HCEC 1CT (cell line): ENCODE results near the gene TOB1.
A peak's percentile ranks its signal among the peaks of the same experiment; 100 is the strongest.

Experiments
- DNase-seq: peaks from one replicate; pipeline ENCODE4 v3.0.0-alpha.2; 2017

Gene TOB1

DNA sequence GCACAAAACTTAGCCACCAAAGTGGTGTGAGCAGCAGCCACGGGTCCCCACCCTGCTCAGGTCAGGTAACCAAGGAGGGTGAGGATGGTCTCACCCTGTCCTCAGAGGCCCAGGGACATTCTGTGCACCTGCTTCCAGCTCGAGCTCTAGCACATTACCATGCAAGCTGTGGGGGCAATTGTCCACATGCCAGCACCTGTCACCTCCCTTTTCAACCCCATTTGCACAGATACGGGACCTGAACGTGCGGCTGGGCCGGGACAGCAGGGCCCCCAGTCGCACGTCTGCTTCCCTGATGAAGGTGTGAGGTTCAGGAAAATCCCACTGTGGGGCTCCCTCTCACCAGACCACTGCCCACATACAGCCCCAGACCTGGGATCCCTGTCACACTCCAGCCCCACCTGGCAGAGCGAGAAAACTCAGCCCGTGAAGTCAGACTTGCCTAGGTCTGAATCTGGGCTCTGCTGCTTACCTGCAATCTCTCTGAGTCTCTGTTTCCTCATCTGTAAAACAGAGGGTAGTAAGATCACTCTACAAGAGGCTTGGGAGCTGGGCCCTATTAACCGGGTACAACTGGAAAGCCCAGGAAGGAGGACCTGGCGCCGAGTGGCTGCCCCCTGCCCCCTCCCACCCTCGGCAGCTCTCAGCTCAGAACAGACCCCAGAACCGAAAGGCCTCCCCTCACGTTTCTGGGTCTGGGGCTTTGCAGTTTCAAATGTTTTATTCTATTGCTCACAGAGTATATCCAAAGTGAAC is 22.8 kb downstream of the TOB1 start:
- DNase-seq = no peak

DNA sequence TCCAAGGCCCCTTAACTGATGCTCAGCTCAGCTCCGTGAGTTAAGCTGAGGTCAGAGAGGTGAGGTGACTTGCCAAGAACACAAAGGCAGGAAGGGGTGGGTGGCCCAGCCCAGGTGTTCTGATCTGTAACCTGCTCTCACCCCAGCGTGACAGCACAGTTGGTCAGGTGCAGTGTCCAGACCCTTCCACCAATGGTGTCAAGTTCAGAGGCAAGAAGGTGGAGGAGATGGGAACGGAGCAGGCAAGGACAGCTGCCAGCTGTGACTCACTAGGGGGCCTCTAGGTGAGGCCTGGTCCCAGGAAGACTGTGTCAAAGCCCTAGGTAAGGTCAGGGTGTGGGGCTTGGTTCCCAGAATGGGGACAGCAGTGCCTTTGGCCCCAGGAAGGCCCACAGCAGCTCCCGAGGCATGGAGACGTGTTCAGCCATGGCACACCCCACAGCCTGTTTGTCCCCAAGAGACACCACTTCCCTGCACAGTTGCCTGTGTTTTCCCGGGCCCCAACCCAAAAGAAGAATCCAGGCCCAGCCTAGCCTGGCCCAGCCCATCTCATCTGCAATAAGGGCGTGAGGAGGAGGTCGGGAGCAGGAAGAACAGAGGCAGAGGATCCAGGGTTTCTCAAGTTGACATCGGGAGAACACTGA is 23.5 kb downstream of the TOB1 start:
- DNase-seq = no peak

DNA sequence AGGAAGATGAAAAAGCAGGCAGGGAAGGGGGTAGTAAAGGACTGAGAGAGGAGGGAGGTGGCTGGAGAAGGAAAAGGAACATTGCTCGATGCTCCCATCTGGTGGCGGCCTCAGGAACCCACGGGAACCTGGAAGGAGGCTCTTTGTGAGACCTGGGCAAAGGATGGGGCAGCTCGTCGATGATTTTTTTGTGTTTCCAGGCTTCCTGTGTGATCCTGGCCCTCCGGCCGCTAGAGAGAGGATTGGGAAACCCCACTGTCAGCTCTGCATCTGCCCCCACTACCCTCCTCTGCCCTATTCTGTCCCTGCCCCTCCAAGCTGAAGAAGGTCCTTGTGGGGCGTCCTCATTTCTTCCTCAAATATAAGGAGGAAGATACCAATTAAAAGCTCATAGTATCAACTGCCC is 24.2 kb downstream of the TOB1 start:
- peak; percentile 53 for DNase-seq

DNA sequence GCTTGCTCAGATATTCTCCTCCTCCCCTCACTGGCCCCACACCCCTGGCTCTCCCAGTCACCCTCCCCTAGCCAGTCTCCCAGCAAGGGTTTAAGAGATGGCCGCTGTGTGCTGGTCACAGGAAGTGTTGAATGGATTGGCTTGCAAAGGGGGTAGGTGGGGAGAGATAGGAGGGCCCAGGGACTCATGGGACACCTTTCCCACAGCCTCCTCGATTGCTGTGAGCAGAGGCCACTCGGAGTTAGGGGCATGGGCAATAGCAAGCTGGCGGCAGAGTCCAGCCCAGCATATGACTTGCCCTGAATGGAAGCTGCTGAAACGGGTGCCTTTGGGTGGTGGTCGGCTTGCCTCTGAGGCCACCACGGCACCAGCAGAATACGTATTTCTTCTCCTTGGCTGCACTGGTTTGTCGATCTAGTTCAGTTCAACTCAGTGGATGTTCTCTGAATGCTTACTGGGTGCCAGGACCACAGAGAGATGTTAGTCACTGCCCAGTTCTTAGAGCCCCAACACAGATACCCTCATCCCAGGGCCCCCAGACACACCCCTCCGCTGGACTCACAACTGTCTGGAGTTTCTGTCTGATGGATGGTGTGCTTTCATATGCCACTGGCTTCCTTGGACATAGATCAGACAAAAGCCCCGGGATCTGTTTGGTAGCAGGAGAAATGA is 24.7 kb downstream of the TOB1 start:
- DNase-seq = no peak

DNA sequence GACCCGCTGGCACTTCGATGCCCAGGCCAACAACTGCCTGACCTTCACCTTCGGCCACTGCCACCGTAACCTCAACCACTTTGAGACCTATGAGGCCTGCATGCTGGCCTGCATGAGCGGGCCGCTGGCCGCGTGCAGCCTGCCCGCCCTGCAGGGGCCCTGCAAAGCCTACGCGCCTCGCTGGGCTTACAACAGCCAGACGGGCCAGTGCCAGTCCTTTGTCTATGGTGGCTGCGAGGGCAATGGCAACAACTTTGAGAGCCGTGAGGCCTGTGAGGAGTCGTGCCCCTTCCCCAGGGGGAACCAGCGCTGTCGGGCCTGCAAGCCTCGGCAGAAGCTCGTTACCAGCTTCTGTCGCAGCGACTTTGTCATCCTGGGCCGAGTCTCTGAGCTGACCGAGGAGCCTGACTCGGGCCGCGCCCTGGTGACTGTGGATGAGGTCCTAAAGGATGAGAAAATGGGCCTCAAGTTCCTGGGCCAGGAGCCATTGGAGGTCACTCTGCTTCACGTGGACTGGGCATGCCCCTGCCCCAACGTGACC is 25.8 kb downstream of the TOB1 start:
- no peak for DNase-seq

DNA sequence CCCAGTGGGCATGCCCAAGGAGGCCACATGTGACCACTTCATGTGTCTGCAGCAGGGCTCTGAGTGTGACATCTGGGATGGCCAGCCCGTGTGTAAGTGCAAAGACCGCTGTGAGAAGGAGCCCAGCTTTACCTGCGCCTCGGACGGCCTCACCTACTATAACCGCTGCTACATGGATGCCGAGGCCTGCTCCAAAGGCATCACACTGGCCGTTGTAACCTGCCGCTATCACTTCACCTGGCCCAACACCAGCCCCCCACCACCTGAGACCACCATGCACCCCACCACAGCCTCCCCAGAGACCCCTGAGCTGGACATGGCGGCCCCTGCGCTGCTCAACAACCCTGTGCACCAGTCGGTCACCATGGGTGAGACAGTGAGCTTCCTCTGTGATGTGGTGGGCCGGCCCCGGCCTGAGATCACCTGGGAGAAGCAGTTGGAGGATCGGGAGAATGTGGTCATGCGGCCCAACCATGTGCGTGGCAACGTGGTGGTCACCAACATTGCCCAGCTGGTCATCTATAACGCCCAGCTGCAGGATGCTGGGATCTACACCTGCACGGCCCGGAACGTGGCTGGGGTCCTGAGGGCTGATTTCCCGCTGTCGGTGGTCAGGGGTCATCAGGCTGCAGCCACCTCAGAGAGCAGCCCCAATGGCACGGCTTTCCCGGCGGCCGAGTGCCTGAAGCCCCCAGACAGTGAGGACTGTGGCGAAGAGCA is 26.4 kb downstream of the TOB1 start:
- no peak for DNase-seq

DNA sequence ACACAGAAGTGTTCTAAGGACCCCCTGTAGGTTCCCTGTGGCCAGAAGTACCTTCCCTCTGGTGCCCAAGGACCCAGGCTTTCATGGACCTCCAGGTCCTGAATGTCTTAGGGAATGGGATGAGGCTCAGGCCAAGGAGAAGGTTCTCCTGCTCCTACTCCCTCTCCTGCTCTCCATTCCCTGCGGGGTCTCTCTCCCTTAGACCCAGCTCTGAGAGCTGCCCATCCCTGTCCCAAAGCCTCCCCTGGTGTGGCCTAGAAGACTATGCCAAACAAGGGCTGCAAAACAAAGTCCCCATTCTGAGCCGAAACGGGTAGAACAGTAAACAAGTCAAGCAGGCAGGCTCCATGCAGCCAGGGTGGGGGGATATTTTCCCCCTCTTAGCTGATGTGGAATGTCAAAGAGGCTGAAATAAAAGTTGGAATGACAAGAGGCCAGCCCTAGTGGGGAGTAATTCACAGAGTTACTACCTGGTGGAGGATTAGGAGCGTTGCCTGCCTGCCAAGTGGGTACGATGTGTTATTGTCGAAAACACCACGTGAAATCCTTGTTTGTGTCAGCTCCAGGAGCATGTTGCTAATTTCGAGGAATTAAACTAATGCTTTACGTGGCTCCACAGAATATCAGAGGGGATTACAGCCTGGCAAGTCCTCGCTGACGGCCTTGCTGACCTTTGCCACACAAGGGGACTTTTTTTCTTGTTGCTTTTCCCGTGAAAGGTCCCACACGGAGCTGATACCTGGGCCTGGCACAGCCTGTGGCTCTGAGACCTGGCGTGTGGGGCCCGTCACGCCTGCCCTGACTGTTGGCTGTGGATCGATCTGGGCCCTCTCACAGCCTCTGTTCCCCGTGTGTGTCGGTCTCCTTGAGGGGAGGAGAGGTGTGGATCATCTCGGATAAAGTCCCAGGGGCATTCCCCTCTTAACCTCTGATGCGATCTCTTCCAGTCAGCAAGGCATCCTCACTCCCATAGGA is 27.9 kb downstream of the TOB1 start:
- DNase-seq = no peak

DNA sequence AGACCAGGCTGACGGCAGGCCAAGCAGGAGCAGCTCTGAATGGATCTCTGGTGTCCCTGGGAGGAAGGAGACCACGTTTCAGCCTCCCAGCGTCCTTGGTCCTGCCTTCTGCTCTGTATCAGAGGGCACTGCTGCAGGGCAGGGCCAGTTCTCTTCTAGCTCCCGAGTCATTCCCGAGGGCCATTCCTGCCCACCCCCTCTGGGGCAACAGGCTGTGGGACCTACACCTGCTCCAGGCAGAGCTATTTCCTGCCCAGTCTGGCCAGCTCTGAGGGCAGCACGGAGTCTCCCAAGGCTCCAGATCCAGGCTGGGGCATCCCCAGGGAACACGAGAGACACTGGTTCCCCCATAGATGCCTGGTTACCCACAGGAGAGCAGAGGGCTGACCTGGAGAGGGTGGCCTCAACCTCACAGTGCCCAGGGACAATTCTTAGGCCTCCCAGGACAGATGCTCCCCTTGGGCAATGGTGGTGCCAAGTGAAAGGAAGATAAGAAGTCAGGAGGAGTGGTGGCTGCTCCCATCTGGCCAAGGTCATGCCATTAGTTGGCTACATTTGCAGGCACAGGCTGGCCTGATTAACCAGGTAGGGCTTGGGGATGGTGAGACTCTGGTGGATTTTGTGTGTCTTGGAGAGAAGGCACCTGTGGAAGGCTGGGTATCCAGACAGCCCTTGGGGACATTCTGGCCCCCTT is 28.7 kb downstream of the TOB1 start:
- DNase-seq = no peak

DNA sequence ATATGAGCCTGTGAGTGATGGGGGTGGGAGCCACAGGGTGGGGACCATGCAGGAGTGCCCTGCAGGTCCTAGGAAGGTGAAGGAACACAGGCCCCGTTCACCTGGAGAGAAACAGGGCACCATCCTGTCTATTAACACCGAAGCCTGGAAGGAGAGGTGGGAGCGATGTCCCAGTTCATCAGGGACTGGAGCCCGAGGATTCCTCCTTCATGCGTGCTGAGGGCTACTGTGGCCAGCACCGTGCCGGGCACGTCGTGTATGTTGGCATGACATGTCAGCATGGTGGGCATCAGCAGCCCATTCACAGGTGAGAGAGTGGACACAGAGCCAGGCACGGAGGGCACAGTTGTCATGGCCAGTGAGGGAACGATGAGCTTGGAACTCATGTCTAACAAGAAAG is 29.3 kb downstream of the TOB1 start:
- DNase-seq = no peak

DNA sequence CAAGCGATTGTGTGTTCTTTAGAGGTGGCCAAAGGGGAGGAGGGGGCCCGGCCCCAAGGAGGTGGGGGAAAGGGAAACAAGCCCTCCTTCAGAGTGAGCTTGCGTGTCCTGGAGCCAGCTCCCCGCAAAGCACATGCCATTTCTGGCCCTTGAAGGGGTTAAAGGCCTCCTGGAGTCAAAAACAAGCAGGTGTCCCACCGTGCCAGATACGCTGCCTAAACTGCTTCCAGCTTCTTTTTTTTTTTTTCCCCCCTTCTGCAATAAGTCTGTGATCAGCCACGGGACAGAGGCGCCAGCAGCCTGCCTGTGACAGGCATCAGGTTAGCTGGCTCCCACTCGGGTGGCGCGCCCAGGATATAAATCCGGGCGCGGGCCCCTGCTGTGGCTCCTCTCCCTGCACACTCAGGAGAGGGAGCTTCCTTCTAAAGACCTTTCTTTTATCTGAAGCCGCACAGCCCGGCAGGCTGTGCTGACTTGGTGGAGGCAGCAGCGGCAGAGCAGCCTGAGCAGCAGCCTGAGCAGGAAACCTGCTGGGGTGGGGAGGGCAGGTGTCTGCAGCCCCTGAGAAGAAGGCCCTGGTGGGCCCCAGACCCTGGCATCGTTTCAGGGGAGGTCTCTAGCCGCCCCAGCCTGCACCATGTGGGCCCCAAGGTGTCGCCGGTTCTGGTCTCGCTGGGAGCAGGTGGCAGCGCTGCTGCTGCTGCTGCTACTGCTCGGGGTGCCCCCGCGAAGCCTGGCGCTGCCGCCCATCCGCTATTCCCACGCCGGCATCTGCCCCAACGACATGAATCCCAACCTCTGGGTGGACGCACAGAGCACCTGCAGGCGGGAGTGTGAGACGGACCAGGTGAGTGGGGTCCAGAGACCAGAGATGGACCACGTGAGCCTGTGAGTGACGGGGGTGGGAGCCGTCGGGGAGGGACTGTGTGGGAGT is 30.6 kb downstream of the TOB1 start, which contains the start of gene WFIKKN2:
WFIKKN2 (plus strand) TSS at position 286 of the 934 bp plus-strand sequence; CDS start at position 638, 352 bp downstream.
- DNase-seq = no peak

DNA sequence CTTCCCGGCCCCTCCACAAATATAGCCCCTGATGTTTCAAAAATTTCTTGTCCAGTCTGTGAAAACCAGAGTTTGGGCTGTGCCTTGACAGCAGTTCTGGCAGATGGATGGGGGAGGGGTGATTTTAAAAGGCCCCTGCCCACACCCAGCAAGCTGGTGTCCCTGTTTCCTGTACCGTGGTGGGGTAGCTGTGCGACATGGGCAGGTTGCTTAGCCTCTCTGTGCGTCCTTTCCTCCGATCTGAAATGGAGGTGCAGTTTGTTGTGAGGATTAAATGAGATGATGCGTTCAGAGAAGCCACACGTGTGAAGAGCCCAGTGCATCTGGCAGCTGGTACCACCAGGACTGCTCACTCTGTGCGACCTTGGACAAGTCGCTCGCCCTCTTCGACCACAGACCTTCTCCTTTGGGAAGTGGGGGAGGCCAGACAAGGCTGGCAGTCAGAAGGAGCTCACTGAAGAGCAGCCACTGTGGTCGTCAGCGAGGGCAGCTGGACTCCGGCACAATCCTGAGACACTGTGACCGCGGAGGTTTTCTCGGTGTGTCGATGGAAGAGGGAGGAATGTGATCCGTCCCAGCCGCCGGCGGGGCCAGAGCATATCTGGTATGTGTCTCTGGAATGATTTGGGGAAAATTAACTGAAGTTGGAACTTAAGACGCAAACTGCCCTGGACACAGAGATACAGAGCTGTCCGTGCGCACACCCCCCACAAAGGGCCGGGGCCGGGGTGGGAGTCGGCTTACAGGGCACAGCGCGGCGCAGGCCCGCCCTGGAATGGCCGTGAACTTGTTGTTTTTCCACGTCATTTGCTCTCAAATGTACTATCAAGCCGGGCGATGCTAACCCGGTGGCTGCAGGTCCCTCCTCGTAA is 31.5 kb downstream of the TOB1 start:
- peak; percentile 30 for DNase-seq

DNA sequence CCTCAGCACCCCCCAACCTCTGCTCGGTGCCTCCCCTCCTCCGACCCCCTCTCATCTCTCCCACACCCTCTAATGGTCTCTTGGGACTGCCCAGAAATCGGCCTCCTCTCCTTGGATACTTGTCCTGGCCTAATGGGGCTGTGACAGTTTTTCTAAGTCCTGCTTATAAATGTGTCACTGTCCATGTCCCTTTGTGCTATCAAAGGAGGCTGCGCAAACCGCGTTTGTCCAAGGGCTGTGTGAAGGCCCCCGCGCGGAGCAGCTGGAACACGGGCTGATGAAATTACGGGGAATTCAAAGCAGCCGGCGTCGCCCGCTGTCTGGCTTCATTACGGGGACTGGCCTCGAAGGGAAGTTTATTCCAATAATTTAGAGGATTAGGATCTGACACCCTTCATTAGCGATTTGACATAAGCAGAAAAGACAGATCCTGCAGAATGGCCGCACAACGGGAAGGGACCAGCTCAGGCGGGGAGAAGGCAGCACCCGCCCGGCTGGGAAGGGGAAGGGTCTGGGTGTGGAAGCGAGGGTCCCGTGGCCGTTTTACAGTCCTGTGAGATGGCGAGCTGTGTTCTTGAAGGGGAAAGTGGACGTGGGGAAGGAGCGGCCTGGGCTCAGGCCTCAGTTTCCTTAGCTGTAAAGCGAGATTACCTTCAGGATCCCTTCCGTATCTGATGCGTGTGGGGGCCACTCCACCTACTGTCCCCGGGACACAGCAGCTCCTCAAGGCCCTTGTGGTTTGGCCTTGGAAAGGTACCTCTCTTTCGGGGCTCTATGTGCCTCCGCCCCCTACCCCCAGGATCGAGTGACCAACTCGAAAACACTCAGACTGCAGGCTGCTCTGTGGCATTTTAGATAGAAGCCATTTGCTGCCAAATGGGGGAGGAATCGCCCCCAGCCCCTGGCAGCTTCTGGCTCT is 32.4 kb downstream of the TOB1 start:
- no peak for DNase-seq

DNA sequence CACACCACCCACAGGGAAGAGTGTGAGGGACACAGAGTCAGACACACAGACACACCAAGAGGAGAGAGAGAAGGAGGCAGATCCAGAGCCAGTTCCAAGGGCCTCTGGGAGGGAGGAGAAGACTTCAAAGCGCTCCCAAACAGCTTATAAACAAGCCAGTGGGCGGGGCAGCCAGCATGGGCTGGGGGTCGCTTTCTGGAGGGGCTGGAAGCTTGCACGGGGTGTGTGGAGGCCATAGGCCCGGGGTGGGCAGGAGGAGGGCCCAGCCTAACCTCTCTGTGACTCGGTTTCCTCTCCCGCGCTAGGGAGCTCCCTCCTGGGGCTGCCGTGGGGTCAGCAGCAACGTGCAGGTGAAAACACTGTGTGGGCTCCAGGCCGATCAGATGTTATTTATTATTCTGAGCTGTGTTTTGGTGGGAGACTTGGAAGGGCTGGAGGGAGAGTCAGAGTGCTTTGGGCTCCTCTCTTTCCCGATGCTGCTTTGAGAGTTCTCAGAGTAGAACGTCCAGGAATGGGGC is 33.2 kb downstream of the TOB1 start:
- no peak for DNase-seq

DNA sequence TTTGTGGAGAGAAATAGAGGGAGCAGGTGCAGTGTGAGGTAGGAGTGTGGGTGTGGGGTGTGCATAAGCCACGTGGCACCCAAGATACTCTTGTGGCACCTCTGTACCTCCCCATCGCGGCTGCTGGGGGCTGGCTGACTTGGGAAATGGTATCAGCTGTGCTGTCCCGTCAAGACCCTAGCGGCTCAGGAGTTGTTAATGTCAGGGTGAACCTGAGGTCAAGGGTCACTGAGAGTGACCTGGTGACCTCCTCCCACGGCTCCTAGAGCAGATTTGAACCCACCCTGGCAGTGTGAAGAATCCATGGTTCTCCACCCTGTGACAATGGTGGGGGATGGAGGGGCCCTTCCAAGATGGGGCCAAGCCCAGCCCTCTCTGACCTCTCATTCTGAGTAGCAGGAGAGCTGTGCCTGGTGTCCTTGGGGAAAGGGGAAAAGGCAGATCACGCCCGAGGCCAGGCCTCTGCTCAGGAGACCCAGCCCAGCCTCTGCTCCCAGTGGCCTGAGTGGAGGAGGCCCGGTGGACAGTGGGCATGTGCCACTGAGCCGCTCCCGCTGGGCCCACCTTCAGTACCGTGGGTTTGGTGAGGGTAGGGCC is 33.8 kb downstream of the TOB1 start:
- no peak for DNase-seq

DNA sequence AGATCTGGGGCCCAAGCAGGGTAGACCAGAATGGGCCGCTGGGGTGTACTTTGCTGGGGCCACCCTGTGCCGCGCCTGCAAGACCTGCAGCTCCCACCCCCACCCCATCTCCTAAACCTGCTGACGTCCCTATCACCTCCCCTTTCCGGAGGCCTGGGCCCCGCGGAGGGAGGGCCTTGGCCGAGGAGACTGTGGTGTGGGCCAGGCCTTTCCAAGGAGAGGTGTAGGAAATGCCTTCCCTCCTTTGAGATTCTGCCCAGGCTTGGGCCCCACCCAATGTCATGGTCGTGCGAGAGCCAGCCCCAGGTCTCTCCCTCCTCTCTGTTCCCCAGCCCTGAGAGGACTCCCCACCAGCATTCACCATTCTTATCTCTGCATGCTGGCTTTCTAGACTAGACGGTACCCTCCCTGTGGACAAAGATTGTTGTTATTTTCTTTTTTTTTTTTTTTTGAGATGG is 34.7 kb downstream of the TOB1 start:
- DNase-seq = no peak

DNA sequence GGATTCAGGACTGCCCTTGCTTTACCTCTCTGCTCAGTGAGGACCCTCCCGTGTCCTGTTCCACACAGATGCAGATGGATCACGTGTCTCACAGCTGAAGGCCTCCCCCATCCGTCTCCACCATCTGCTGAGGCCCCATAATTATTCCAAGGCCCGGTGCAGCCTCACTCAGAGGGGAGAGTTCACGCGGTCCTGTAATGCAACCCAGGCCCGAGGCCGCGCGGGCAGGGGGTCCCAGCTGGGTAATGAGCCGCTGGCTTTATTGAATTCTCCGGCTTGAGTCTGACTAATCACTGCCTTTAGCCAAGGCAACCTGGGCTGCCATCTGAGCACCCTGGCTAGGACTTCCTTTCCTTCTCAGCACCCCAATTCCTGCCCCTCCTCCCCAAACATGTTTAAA is 35.2 kb downstream of the TOB1 start:
- no peak for DNase-seq

DNA sequence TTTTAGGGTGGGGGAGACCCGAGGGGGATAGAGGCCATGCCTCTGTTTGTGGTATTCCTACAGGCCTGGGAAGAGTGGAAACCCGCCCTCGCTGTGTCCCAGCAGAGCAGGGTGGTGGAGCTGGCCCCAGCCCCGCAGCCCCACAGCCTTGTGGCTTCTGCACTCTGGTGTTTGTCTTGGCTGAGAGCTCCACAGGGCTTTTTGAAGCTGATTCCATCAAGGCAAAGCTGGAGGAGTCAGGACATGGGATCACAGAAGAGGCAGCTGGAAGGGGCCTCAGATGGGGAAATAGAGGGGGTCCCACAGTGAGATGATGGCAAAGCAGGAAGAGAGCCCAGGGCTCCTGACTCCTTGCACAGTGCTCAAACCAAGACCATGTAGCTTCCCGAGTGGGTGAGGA is 35.8 kb downstream of the TOB1 start:
- no peak for DNase-seq
